NCI-H446 (cell line): ENCODE measurements around the gene INAVA.
A peak's percentile ranks its signal among the peaks of the same experiment; 100 is the strongest.
"Not testable (repeated sequence)": the region's sequence is repeated elsewhere in the genome, so short reads cannot be mapped to it uniquely, and the experiment has no call there.

Experiments
- DNase-seq, 2 experiments: peaks; one replicate each; lab custom pipeline; 2025; lab: John Stamatoyannopoulos, UW

INAVA gene

GRCh38 chr1:200899451-200899915 is 4.8 kb downstream of the INAVA start:
- no peak for DNase-seq

GRCh38 chr1:200899954-200900867 is 5.5 kb downstream of the INAVA start:
- no peak for DNase-seq

- no peak for DNase-seq
Observed at GRCh38 chr1:200900877-200901276, 6.2 kb downstream of the INAVA start.

- DNase-seq, result no peak
Observed at GRCh38 chr1:200901350-200901749, 6.7 kb downstream of the INAVA start.

GRCh38 chr1:200901796-200902444 is 7.2 kb downstream of the INAVA start:
- peak in 1 of 2 experiments; percentile 8 for DNase-seq

- no peak for DNase-seq
Observed at GRCh38 chr1:200903793-200904192, 9.1 kb downstream of the INAVA start.

- no peak for DNase-seq
Observed at GRCh38 chr1:200904772-200905171, 10.1 kb downstream of the INAVA start.

- DNase-seq, result no peak
Observed at GRCh38 chr1:200905411-200906052, 10.8 kb downstream of the INAVA start.

- DNase-seq, result no peak
Observed at GRCh38 chr1:200906491-200906890, 11.8 kb downstream of the INAVA start.

- DNase-seq, result no peak
Observed at GRCh38 chr1:200907611-200908097, 13.0 kb downstream of the INAVA start.

- no peak for DNase-seq
Observed at GRCh38 chr1:200908191-200908868, 13.6 kb downstream of the INAVA start.

- DNase-seq, result no peak
Observed at GRCh38 chr1:200909071-200909470, 14.4 kb downstream of the INAVA start.

- no peak for DNase-seq
Observed at GRCh38 chr1:200909757-200910239, 15.1 kb downstream of the INAVA start.

- no peak for DNase-seq
Observed at GRCh38 chr1:200911361-200911760, 16.7 kb downstream of the INAVA start.

- DNase-seq, result not testable (repeated sequence)
Observed at GRCh38 chr1:200911936-200912335, 17.2 kb downstream of the INAVA start.

- DNase-seq, result no peak
Observed at GRCh38 chr1:200912737-200913407, 18.2 kb downstream of the INAVA start.

- DNase-seq, result no peak
Observed at GRCh38 chr1:200916152-200916551, 21.5 kb downstream of the INAVA start.

GRCh38 chr1:200916681-200917080 is 22.0 kb downstream of the INAVA start:
- DNase-seq, result no peak

- DNase-seq, result no peak
Observed at GRCh38 chr1:200917291-200917817, 22.7 kb downstream of the INAVA start.

GRCh38 chr1:200918006-200918405 is 23.3 kb downstream of the INAVA start:
- DNase-seq, result no peak

GRCh38 chr1:200919386-200919785 is 24.7 kb downstream of the INAVA start:
- no peak for DNase-seq
